Mononuclear cell (primary cell): Measurements from ENCODE around the gene FOXA3. TPM values are rescaled to one million over a fixed set of nuclear protein-coding genes. Genes with fewer than 3 reads are reported as not detected.

Experiments
- H3K27me3 ChIP-seq: 2 replicates; pipeline ENCODE4 v1.6.0; 2011; ENCODE audit warnings: low read length, control low read depth; ENCODE audit not compliant: insufficient read depth
- H3K4me1 ChIP-seq: 2 replicates; pipeline ENCODE4 v1.5.1; 2011; ENCODE audit warnings: mild to moderate bottlenecking, low read length, control low read depth; ENCODE audit not compliant: insufficient read depth
- H3K4me3 ChIP-seq: 2 replicates; pipeline ENCODE4 v1.5.1; 2011; ENCODE audit warnings: mild to moderate bottlenecking, low read length, moderate library complexity
- H3K9me3 ChIP-seq: 2 replicates; pipeline ENCODE4 v1.5.1; 2011; ENCODE audit warnings: low read depth, mild to moderate bottlenecking, control low read depth, low read length
- total RNA-seq: library from RNA; depleted of rRNA; stranded (reverse); fragments of >200 nt; gene quantifications from one replicate; pipeline ENCODE4 v1.2.3, GENCODE V29; 2012

FOXA3 gene
- total RNA-seq, 1 donor: not detected

GRCh38 chr19:45824531-45825262 is 39.4 kb upstream of the FOXA3 start:
- Histone ChIP-seq H3K4me1 (no peaks in the 10 kb centered on the region), H3K9me3 (no peaks in the 10 kb centered on the region), H3K4me3 (no peak overlapping the region), H3K27me3 (no peaks in the 10 kb centered on the region)

GRCh38 chr19:45825263-45825605 is 38.9 kb upstream of the FOXA3 start:
- Histone ChIP-seq H3K9me3 (no peaks in the 10 kb centered on the region), H3K4me3 (no peak overlapping the region), H3K27me3 (no peaks in the 10 kb centered on the region), H3K4me1 (no peaks in the 10 kb centered on the region)

- no peaks in the 10 kb centered on the region for H3K9me3 ChIP-seq
- no peaks in the 10 kb centered on the region for H3K27me3 ChIP-seq
- H3K4me3 ChIP-seq: no peak overlapping the region
- H3K4me1 ChIP-seq: no peaks in the 10 kb centered on the region
These were observed 37.9 kb upstream of the FOXA3 start for GRCh38 chr19:45825917-45826893.

GRCh38 chr19:45826934-45827333 is 37.2 kb upstream of the FOXA3 start:
- no peak overlapping the region for H3K4me3 ChIP-seq
- H3K9me3 ChIP-seq: no peaks in the 10 kb centered on the region
- no peaks in the 10 kb centered on the region for H3K27me3 ChIP-seq
- H3K4me1 ChIP-seq: no peaks in the 10 kb centered on the region

GRCh38 chr19:45827459-45828093 is 36.5 kb upstream of the FOXA3 start:
- H3K4me3 ChIP-seq: no peak overlapping the region
- H3K27me3 ChIP-seq: no peaks in the 10 kb centered on the region
- no peaks in the 10 kb centered on the region for H3K4me1 ChIP-seq
- no peaks in the 10 kb centered on the region for H3K9me3 ChIP-seq

- Histone ChIP-seq H3K4me1 (no peaks in the 10 kb centered on the region), H3K9me3 (no peaks in the 10 kb centered on the region), H3K27me3 (no peaks in the 10 kb centered on the region), H3K4me3 (no peak overlapping the region)
These were observed 35.6 kb upstream of the FOXA3 start for GRCh38 chr19:45828523-45828922.

- Histone ChIP-seq H3K27me3 (no peaks in the 10 kb centered on the region), H3K4me3 (no peak overlapping the region), H3K9me3 (no peaks in the 10 kb centered on the region), H3K4me1 (no peaks in the 10 kb centered on the region)
These were observed 35.2 kb upstream of the FOXA3 start for GRCh38 chr19:45828945-45829344.

- Histone ChIP-seq H3K9me3 (no peaks in the 10 kb centered on the region), H3K27me3 (no peaks in the 10 kb centered on the region), H3K4me3 (no peak overlapping the region), H3K4me1 (no peaks in the 10 kb centered on the region)
These were observed 29.2 kb upstream of the FOXA3 start for GRCh38 chr19:45834970-45835369.

DNA sequence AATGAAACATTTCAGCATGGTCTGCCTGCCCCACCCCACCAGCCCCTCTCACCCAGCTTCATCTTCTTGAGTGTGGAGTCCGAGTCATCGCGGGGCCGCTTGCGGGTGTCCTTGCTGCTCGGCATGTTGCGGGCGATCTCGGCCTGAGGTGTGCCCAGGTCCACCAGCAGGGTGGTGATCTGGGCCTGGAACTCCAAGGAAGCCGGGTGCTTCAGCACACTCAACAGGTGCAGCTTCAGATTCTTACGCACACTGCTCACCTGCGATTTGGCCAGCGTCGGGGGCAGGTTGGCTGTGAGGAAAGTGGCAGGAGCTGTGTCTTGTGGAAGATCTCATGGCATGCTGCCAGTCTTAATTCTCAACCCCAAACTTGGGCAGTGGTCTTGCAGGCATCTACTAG is 21.9 kb upstream of the FOXA3 start:
- Histone ChIP-seq H3K4me1 (no peaks in the 10 kb centered on the region), H3K27me3 (no peaks in the 10 kb centered on the region), H3K9me3 (no peaks in the 10 kb centered on the region), H3K4me3 (no peak overlapping the region)

DNA sequence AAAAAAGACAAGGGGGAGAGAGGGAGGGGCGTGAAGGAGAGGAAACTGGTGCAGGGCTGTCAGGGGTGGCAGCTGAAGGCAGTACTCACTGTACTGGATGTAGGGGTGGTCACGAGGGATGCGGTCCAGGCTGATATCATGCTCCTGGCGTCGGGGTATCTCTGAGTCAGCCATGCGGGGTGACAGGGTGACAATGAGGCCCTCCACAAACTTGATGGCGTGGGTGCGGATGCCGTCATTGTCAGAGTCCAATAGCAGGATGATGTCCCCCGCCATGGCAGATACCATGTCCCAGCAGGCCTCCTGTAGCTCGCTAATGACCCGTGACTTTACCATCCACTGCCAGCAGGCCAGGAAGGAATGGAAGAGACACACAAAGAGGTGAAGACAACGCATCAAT is 16.5 kb upstream of the FOXA3 start:
- Histone ChIP-seq H3K9me3 (no peaks in the 10 kb centered on the region), H3K27me3 (no peaks in the 10 kb centered on the region), H3K4me3 (no peak overlapping the region), H3K4me1 (no peaks in the 10 kb centered on the region)

GRCh38 chr19:45848922-45849321 is 15.2 kb upstream of the FOXA3 start:
- H3K27me3 ChIP-seq: no peaks in the 10 kb centered on the region
- H3K9me3 ChIP-seq: no peaks in the 10 kb centered on the region
- H3K4me3 ChIP-seq: no peak overlapping the region
- H3K4me1 ChIP-seq: no peaks in the 10 kb centered on the region

DNA sequence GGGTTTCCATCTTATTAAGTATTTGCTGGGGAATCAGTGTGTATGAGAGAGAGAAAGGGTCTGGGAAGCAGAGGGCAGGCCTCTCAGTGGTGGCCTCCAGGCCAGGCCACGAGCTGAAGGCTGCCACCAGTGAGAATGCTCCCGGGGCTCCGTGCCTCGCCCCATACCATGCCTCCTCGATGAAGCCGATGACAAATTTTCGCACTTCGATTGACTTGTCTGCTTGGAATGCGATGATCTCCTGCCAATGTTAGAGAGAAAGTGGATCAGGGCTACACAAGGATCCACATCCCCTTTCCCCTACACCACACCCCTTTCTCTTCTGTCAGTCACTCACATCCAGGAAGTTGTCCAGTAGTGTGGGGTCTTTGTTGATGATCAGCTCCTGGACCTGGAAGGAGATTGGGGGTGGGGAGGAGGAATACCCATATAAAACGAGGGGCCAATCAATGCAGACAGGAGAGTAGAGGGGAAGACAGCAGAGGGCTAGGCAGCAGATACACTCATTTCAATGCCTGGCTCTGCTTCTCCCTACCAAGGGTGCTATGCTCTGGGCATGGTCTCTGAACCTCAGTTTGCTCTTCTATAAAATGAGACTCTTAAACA is 11.9 kb upstream of the FOXA3 start:
- no peaks in the 10 kb centered on the region for H3K27me3 ChIP-seq
- H3K9me3 ChIP-seq: no peaks in the 10 kb centered on the region
- H3K4me1 ChIP-seq: no peaks in the 10 kb centered on the region
- no peak overlapping the region for H3K4me3 ChIP-seq

- Histone ChIP-seq H3K9me3 (no peaks in the 10 kb centered on the region), H3K4me1 (no peaks in the 10 kb centered on the region), H3K27me3 (no peaks in the 10 kb centered on the region), H3K4me3 (no peak overlapping the region)
These were observed 11.1 kb upstream of the FOXA3 start for GRCh38 chr19:45852983-45853382.

DNA sequence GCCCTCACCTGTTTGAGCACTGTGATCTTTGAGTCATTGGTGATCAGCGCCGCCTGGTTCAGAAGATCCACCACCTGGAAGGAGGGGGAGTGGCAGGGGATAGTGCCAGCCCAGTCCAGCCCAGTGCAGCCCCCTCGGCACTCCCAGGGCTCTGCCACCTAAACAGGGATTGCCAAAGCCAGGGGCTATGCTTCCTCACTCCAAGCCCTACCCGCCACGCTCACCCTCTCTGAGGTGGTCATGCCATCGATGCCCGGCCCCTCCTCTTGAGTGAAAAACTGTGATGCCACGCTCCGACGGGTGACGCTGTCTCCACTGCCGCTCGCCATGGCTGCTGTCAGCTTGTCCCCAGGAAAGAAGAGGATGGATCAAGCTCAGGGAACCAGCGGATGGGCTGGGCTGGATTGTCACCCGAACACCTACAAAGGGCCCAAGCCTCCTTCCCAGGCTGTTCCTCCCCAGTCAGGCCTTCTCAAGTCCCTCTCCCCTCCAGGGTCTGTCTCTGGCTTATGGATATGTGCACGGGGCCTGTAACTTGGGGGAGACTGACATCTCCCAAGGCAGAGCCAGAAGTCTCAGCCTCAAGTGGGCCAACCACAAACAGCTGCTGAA is 9.9 kb upstream of the FOXA3 start:
- Histone ChIP-seq H3K4me3 (no peak overlapping the region), H3K9me3 (no peaks in the 10 kb centered on the region), H3K27me3 (no peaks in the 10 kb centered on the region), H3K4me1 (no peaks in the 10 kb centered on the region)
